Keratinocyte (primary cell): ENCODE results near the gene LRP11. TPM values are rescaled to one million over a fixed set of nuclear protein-coding genes. Genes with fewer than 3 reads are reported as not detected.

ENCODE experiments used
- DNase-seq: peaks from one replicate; pipeline ENCODE4 v3.0.0-alpha.2; 2011; ENCODE audit warnings: low read depth, missing footprints, low spot score
- FAIRE-seq: peaks from 2 replicates; lab custom pipeline; 2011; peaks lifted over from hg19 to GRCh38; lab: Jason Lieb, UNC
- H2AFZ ChIP-seq: 2 replicates; pipeline ENCODE4 v1.6.0; 2012; ENCODE audit warnings: low read length, control low read depth, inconsistent platforms; ENCODE audit not compliant: control insufficient read depth
- H3K27ac ChIP-seq: 2 replicates; pipeline ENCODE4 v1.5.1; 2011; ENCODE audit warnings: low read length; ENCODE audit not compliant: control insufficient read depth, insufficient read depth
- H3K27me3 ChIP-seq: 3 replicates; pipeline ENCODE4 v1.6.0; 2011; ENCODE audit warnings: low read length; ENCODE audit not compliant: control insufficient read depth, insufficient read depth; ENCODE audit errors: extremely low read depth
- H3K36me3 ChIP-seq, 2 experiments: 2 replicates in 1 of 2; 3 replicates in 1 of 2; pipeline ENCODE4 v1.5.1; 2011; ENCODE audit warnings: low read length in 2 of 2, mild to moderate bottlenecking in 1 of 2; ENCODE audit not compliant: control insufficient read depth in 2 of 2, insufficient read depth in 2 of 2; ENCODE audit errors: extremely low read depth in 1 of 2
- H3K4me1 ChIP-seq: 3 replicates; pipeline ENCODE4 v1.5.1; 2011; ENCODE audit warnings: low read length; ENCODE audit not compliant: control insufficient read depth, insufficient read depth; ENCODE audit errors: extremely low read depth
- H3K4me2 ChIP-seq: 3 replicates; pipeline ENCODE4 v1.6.0; 2011; ENCODE audit warnings: low read depth, low read length; ENCODE audit not compliant: control insufficient read depth, insufficient read depth; ENCODE audit errors: extremely low read depth
- H3K4me3 ChIP-seq, 3 experiments: fragments of 200-600 bp in 1 of 3; sonication (generic) in 1 of 3; 2 replicates in 2 of 3; 3 replicates in 1 of 3; pipeline ENCODE4 v1.5.1; 2011 to 2016; ENCODE audit warnings: low read length in 3 of 3, mild to moderate bottlenecking in 3 of 3, control low read depth in 2 of 3, inconsistent platforms in 1 of 3, low read depth in 1 of 3, mixed read lengths in 1 of 3, mixed run types in 1 of 3, moderate library complexity in 1 of 3; ENCODE audit not compliant: control insufficient read depth in 2 of 3, insufficient read depth in 2 of 3; ENCODE audit errors: extremely low read depth in 1 of 3
- H3K79me2 ChIP-seq: 2 replicates; pipeline ENCODE4 v1.6.0; 2012; ENCODE audit warnings: low read length; ENCODE audit not compliant: control insufficient read depth, insufficient read depth
- H3K9ac ChIP-seq: 3 replicates; pipeline ENCODE4 v1.6.0; 2011; ENCODE audit warnings: low read length; ENCODE audit not compliant: control insufficient read depth, insufficient read depth; ENCODE audit errors: extremely low read depth
- H3K9me1 ChIP-seq: 3 replicates; pipeline ENCODE4 v1.6.0; 2011; ENCODE audit warnings: low read length; ENCODE audit not compliant: control insufficient read depth, insufficient read depth; ENCODE audit errors: extremely low read depth
- H3K9me3 ChIP-seq: 2 replicates; pipeline ENCODE4 v1.5.1; 2012; ENCODE audit warnings: low read depth, low read length; ENCODE audit not compliant: control insufficient read depth
- H4K20me1 ChIP-seq: 3 replicates; pipeline ENCODE4 v1.6.0; 2011; ENCODE audit warnings: low read length; ENCODE audit not compliant: control insufficient read depth, insufficient read depth; ENCODE audit errors: extremely low read depth
- CTCF ChIP-seq, 3 experiments: IDR thresholded peaks in 1 of 3; conservative IDR thresholded peaks in 1 of 3; optimal IDR thresholded peaks in 1 of 3; 2 replicates in 2 of 3; 3 replicates in 1 of 3; pipeline versions ENCODE3 to v1.5.1; 2011; ENCODE audit warnings: low read length in 3 of 3, mild to moderate bottlenecking in 3 of 3, moderate library complexity in 2 of 3, control low read depth in 1 of 3, inconsistent platforms in 1 of 3; ENCODE audit not compliant: insufficient read depth in 2 of 3; ENCODE audit errors: extremely low read depth in 1 of 3
- EZH2 ChIP-seq: IDR thresholded peaks from one replicate; pipeline ENCODE4 v1.6.1; 2012; ENCODE audit warnings: inconsistent platforms, mild to moderate bottlenecking, low read length, moderate library complexity
- dilution Hi-C: fragments of 300-500 bp; cut with MboI; formaldehyde crosslinking; loops from one replicate; pipeline ENCODE4 v1.7.0; 2020; ENCODE audit warnings: low sequenced_read_pairs; ENCODE audit not compliant: extremely low pct_ligation_motif_present
- polyA plus RNA-seq, 5 experiments: library from polyadenylated mRNA; depleted of rRNA in 3 of 5; stranded (reverse) in 3 of 5; stranded (forward) in 1 of 5; unstranded in 1 of 5; fragments of >200 nt; gene quantifications; 1 replicate in 1 of 5; 2 replicates in 3 of 5; 3 replicates in 1 of 5; pipeline versions ENCODE4 v1.2.1 to v1.2.3, GENCODE V29; 2011 to 2012; ENCODE audit warnings: missing spikeins in 2 of 5, low read depth in 1 of 5, low replicate concordance in 1 of 5

The LRP11 gene
- polyA plus RNA-seq, 1 donor (not counting 4 experiments of a cell fraction or from before 2014, with no cell fraction given): 31.1 TPM

GRCh38 chr6:149771185-149771584 lies 93.0 kb downstream of the LRP11 start:
- TF ChIP-seq EZH2 (no peak), CTCF (optimal IDR thresholded peaks at IDR 0.05 in 1 of 3, IDR thresholded peaks at IDR 0.05 in 1 of 3, conservative IDR thresholded peaks at IDR 0.05 in 1 of 3; ENCODE audit: extremely low read depth in 1 of 3, insufficient read depth in 2 of 3, low read length in 3 of 3) (no peak)
- no peak for DNase-seq
- no peaks in the 10 kb centered on the region for H3K9me1 ChIP-seq
- H3K4me1 ChIP-seq: no peaks in the 10 kb centered on the region
- peaks cover 0 to 7% of the 10 kb centered on the region in 2 experiments for H3K36me3 ChIP-seq
- H3K9me3 ChIP-seq: no peaks in the 10 kb centered on the region
- H4K20me1 ChIP-seq: no peaks in the 10 kb centered on the region
- peaks cover 34% of the 10 kb centered on the region for H3K79me2 ChIP-seq
- no peak overlapping the region for H3K27ac ChIP-seq
- H3K4me3 ChIP-seq: no peak overlapping the region
- H2AFZ ChIP-seq: no peak overlapping the region
- dilution Hi-C loops: no loop called here
- FAIRE-seq: no peak
- no peaks in the 10 kb centered on the region for H3K27me3 ChIP-seq
- H3K9ac ChIP-seq: no peak overlapping the region
- no peak overlapping the region for H3K4me2 ChIP-seq

- Histone ChIP-seq H3K27me3 (no peaks in the 10 kb centered on the region), H3K9me1 (no peaks in the 10 kb centered on the region), H3K79me2 (peaks cover 39% of the 10 kb centered on the region), H3K9me3 (peaks cover 2% of the 10 kb centered on the region), H3K4me2 (no peak overlapping the region), H2AFZ (no peak overlapping the region), H3K27ac (no peak overlapping the region), H3K36me3 (peaks cover 0 to 3% of the 10 kb centered on the region in 2 experiments), H3K4me1 (no peaks in the 10 kb centered on the region), H3K9ac (no peak overlapping the region), H3K4me3 (no peak overlapping the region), H4K20me1 (no peaks in the 10 kb centered on the region)
- dilution Hi-C loops: no loop called here
- no peak for TF ChIP-seq EZH2
- TF ChIP-seq CTCF (optimal IDR thresholded peaks at IDR 0.05 in 1 of 3, IDR thresholded peaks at IDR 0.05 in 1 of 3, conservative IDR thresholded peaks at IDR 0.05 in 1 of 3; ENCODE audit: extremely low read depth in 1 of 3, insufficient read depth in 2 of 3, low read length in 3 of 3): no peak
- DNase-seq: no peak
- FAIRE-seq: no peak
These were observed 94.5 kb downstream of the LRP11 start for GRCh38 chr6:149769676-149770075.

Other genes with a start within 250 kb of the LRP11 start
- 23.0 to 36.8 TPM (median 24.1 TPM) in 3 replicates for gene KATNA1, start 215.6 kb downstream of the LRP11 start, polyA plus RNA-seq
- gene LATS1, start 146.3 kb downstream of the LRP11 start, polyA plus RNA-seq: 6.5 to 16.2 TPM (median 11.3 TPM) in 3 replicates
- gene NUP43, start 117.8 kb downstream of the LRP11 start, polyA plus RNA-seq: 24.0 to 33.8 TPM (median 30.2 TPM) in 3 replicates
- 126 to 178 TPM (median 167 TPM) in 3 replicates for gene PCMT1, start 114.6 kb downstream of the LRP11 start, polyA plus RNA-seq
- gene RAET1E, start 33.8 kb upstream of the LRP11 start, polyA plus RNA-seq: 8.4 to 24.9 TPM (median 14.0 TPM) in 3 replicates
- gene RAET1G, start 58.8 kb upstream of the LRP11 start, polyA plus RNA-seq: 12.1 to 38.8 TPM (median 16.4 TPM) in 3 replicates
- gene ULBP2, start 77.7 kb upstream of the LRP11 start, polyA plus RNA-seq: 11.8 to 15.7 TPM (median 14.0 TPM) in 3 replicates
- 1.7 to 2.4 TPM (median 2.2 TPM) in 3 replicates for gene ULBP1, start 99.6 kb upstream of the LRP11 start, polyA plus RNA-seq
- 6.9 to 12.2 TPM (median 8.5 TPM) in 3 replicates for gene RAET1L, start 161.2 kb upstream of the LRP11 start, polyA plus RNA-seq
- gene ULBP3, start 204.8 kb upstream of the LRP11 start, polyA plus RNA-seq: 7.4 to 16.6 TPM (median 9.8 TPM) in 3 replicates